ENCODE results near the gene FOXB2.

FOXB2 gene

GRCh38 chr9:77063645-77064285, 44.3 kb downstream of the FOXB2 start:
- TF ChIP-seq PATZ1 (CRISPR knock-in tag; IDR thresholded peaks at IDR 0.05; ENCODE audit: borderline replicate concordance) (no peak), CSRNP3 (CRISPR knock-in tag; IDR thresholded peaks at IDR 0.05) (no peak), ZNF8 (CRISPR knock-in tag; IDR thresholded peaks at IDR 0.05) (no peak)
- ATAC-seq = no peak

- TF ChIP-seq RARB (CRISPR knock-in tag; IDR thresholded peaks at IDR 0.05) (no peak), ZNF8 (CRISPR knock-in tag; IDR thresholded peaks at IDR 0.05) (no peak), CSRNP3 (CRISPR knock-in tag; IDR thresholded peaks at IDR 0.05) (no peak), TOX (CRISPR knock-in tag; IDR thresholded peaks at IDR 0.05; ENCODE audit: borderline replicate concordance) (no peak), ISL1 (CRISPR knock-in tag; IDR thresholded peaks at IDR 0.05) (no peak), SNAI2 (CRISPR knock-in tag; IDR thresholded peaks at IDR 0.05) (no peak), ZFP3 (CRISPR knock-in tag; IDR thresholded peaks at IDR 0.05) (no peak), OSR1 (CRISPR knock-in tag; IDR thresholded peaks at IDR 0.05) (no peak), ARNTL (CRISPR knock-in tag; IDR thresholded peaks at IDR 0.05; ENCODE audit: borderline replicate concordance, low read depth) (no peak), ZNF565 (CRISPR knock-in tag; conservative IDR thresholded peaks at IDR 0.05; ENCODE audit: low read depth) (no peak)
- no peak for ATAC-seq
These were observed 46.9 kb downstream of the FOXB2 start for GRCh38 chr9:77066388-77066787.
